Cardiac fibroblast (primary cell): ENCODE measurements around the gene CHMP6.
A peak's percentile ranks its signal among the peaks of the same experiment; 100 is the strongest.
"Not testable (repeated sequence)": the region's sequence is repeated elsewhere in the genome, so short reads cannot be mapped to it uniquely, and the experiment has no call there.

Source experiments
- DNase-seq, 2 donors: peaks; one replicate each; pipeline versions ENCODE4 v3.0.0 to v3.0.0-alpha.2; 2010; ENCODE audit warnings: low read depth in 2 of 2
- H3K4me3 ChIP-seq, 2 donors: replicated peaks in 1 of 2; 1 replicate in 1 of 2; 2 replicates in 1 of 2; pipeline ENCODE4 v1.5.1; 2011; ENCODE audit warnings: low read depth in 2 of 2, low read length in 2 of 2, mild to moderate bottlenecking in 2 of 2, moderate library complexity in 1 of 2
- TF ChIP-seq, protein P1 (sequence below): IDR thresholded peaks from one replicate; pipeline ENCODE4 v1.5.1; 2011; ENCODE audit warnings: low read depth, mild to moderate bottlenecking, low read length, inconsistent platforms

Gene CHMP6

DNA sequence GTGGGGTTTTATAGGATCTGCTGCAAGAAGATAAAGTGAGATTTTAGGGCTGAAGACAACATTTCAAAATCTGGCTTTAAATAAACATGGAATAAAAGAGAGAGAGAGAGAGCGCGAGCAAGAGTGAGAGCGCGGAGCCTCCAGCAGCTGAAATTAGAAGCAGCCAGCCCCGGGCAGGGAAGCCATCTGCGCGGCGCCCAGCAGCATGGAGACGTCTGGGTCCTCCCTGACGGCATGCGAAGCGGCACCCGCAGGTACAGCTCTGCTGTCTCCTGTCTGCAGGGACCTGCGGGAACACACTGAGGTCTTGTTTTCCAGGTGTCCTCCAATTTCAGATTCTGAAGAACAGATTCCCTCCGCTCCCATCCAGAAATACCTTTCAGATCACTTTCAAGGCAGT is 35.4 kb downstream of the CHMP6 start:
- H3K4me3 ChIP-seq = no peak overlapping the region
- TF ChIP-seq, protein P1, sequence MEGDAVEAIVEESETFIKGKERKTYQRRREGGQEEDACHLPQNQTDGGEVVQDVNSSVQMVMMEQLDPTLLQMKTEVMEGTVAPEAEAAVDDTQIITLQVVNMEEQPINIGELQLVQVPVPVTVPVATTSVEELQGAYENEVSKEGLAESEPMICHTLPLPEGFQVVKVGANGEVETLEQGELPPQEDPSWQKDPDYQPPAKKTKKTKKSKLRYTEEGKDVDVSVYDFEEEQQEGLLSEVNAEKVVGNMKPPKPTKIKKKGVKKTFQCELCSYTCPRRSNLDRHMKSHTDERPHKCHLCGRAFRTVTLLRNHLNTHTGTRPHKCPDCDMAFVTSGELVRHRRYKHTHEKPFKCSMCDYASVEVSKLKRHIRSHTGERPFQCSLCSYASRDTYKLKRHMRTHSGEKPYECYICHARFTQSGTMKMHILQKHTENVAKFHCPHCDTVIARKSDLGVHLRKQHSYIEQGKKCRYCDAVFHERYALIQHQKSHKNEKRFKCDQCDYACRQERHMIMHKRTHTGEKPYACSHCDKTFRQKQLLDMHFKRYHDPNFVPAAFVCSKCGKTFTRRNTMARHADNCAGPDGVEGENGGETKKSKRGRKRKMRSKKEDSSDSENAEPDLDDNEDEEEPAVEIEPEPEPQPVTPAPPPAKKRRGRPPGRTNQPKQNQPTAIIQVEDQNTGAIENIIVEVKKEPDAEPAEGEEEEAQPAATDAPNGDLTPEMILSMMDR = no peak
- DNase-seq = no peak

- DNase-seq = no peak
- TF ChIP-seq, protein P1 = no peak
- H3K4me3 ChIP-seq = no peak overlapping the region
Observed at GRCh38 chr17:81027591-81028505, 36.2 kb downstream of the CHMP6 start.

DNA sequence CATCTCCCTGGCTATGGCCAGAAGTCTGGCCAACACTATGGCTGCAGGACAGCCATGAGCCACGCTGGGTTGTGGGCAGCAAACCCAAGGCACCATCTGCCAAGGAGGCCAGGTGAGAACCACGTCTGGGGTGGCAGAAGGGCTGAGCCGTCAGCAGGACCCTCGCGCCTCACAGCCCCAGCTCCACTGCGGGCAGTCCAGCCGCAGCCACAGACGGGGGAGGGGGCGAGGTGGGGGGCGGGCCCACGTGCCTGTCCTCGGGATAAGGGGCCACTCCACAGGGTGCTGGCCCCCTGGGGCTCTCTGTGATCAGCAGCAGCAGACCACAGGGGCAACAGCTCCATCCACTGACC is 36.8 kb downstream of the CHMP6 start:
- TF ChIP-seq, protein P1 = no peak
- DNase-seq = no peak

DNA sequence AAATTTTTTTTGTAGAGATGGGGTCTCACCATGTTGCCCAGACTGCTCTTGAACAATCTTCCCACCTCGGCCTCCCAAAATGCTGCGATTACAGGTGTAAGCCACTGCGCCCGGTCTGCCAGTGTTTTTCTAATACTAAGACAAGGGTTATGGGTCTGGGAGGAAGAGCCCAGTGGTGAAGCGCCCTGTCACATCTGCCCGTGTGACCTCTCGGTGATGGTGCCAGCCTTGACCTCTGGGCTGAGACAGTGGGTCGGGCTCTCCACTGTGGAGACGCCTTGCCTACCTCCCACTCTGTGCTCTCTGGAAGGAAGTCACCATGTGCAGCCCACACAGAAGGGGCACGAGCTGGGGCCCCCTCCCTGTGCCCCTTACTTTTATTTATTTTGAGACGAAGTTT is 38.2 kb downstream of the CHMP6 start:
- H3K4me3 ChIP-seq = no peak overlapping the region
- no peak for DNase-seq
- TF ChIP-seq, protein P1 = no peak

More for the DNA sequence above, 36.8 kb downstream of the CHMP6 start:
- no peak overlapping the region for H3K4me3 ChIP-seq

DNA sequence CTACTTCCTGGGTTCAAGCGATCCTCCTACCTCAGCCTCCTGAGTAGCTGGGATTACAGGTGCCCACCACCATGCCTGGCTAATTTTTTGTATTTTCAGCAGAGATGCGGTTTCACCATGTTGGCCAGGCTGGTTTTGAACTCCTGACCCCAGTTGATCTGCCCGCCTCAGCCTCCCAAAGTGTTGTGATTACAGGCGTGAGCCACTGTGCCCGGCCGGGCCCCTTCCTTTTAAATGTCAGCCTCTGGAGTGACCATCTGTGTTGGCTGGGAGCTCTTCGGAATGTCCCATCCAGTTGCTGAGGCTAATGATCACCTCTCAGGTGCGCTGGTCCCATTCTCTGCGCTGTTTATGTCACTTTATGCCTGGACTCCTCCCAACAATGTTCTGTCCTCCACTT is 38.7 kb downstream of the CHMP6 start:
- not testable (repeated sequence) for DNase-seq, H3K4me3 ChIP-seq

DNA sequence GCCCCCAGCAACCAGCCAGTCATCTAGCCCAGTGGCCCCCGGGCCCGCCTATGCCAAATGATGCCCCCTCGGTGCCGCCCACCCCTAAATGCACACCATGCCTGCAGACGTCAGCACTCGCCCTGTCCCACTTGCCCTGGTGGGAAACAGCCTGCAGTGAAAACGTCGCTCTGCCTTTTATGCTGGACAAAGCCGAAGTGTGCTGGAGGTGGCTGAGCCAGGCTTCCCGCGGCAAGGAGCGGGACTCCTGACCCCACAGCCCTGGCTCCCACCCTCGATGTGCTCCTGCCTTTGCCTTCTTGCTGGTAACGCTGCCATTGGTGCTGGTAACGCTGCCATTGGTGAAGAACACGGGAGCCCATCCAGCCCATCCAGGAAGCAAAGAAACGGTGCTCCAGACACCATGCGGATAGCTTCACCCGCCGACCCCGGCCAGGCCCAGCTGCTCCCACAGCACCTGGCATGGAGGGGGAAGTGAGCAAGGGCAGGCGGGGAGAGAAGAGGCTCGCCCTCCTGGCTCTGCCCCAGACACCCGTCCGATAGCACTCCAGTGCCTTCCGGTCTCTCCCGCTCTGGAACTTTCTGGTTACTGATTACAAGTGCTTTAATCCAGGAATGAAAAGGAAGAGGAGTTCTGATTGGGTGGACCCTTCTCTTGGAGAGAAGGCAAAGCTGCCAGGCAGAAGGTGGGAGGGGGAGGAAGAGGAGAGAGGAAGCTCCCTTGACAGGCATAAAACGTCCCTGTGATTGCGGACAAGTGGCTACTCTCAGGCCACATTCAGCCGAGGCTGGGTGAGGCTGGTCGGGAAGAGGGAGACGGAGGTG is 39.3 kb downstream of the CHMP6 start:
- no peak overlapping the region for H3K4me3 ChIP-seq
- TF ChIP-seq, protein P1 = no peak
- peak in 1 of 2 donors; percentile 61 for DNase-seq
